ENCODE data around the gene VASP. TPM values are rescaled to one million over a fixed set of nuclear protein-coding genes. Genes with fewer than 3 reads are reported as not detected.

Gene VASP
- total and polyA plus RNA-seq, 9 of the 15 experiments (the other 6 are each of a cell fraction or from before 2014, with no cell fraction given): 16.7 to 261 (median 112) TPM

GRCh38 chr19:45506989-45507871 is at the start of gene VASP (continued):
- peak; percentile 59 for TF ChIP-seq NKRF (IDR thresholded peaks at IDR 0.05; ENCODE audit: borderline replicate concordance)
- TF ChIP-seq EP400 (IDR thresholded peaks at IDR 0.05): no peak; the same call in none of the 2 replicates
- no peak for TF ChIP-seq RFX5 (IDR thresholded peaks at IDR 0.05; ENCODE audit: low read depth, low read length)
- peak; percentile 79 for TF ChIP-seq HMGN3 (IDR thresholded peaks at IDR 0.05; ENCODE audit: borderline replicate concordance, extremely low read depth, insufficient read length, low read depth, low read length)
- no peak for TF ChIP-seq NR0B1 (IDR thresholded peaks at IDR 0.05; ENCODE audit: partially characterized antibody)
- TF ChIP-seq EHMT2 (IDR thresholded peaks at IDR 0.05): no peak
- TF ChIP-seq E2F6 (IDR thresholded peaks at IDR 0.05; ENCODE audit: borderline replicate concordance in 1 of 2, extremely low read depth in 1 of 2, insufficient read depth in 1 of 2, insufficient read length in 1 of 2, low read depth in 1 of 2, low read length in 1 of 2, poor library complexity in 1 of 2, severe bottlenecking in 1 of 2): peak; percentile 73 to 78
- peak; percentile 53; the same call in 1 of the 2 replicates for TF ChIP-seq ZNF263 (CRISPR knock-in tag; IDR thresholded peaks at IDR 0.05; ENCODE audit: borderline replicate concordance)
- no peak for TF ChIP-seq TCF7L2 (IDR thresholded peaks at IDR 0.05; ENCODE audit: low read depth, low read length)
- no peak for TF ChIP-seq THRB (CRISPR knock-in tag; conservative IDR thresholded peaks at IDR 0.05)
- no peak for TF ChIP-seq CEBPB (tag; IDR thresholded peaks at IDR 0.05)
- TF ChIP-seq KDM2B (CRISPR knock-in tag; IDR thresholded peaks at IDR 0.05): no peak
- no peak; a peak in 1 of 4 replicates for TF ChIP-seq ETV6 (IDR thresholded peaks at IDR 0.05; ENCODE audit: borderline replicate concordance in 1 of 2, low read depth in 2 of 2, low read length in 1 of 2)
- TF ChIP-seq ETV6 (CRISPR knock-in tag; IDR thresholded peaks at IDR 0.05; ENCODE audit: borderline replicate concordance): no peak
- TF ChIP-seq PCBP1 (IDR thresholded peaks at IDR 0.05; ENCODE audit: low read depth, low read length, poor library complexity, severe bottlenecking): peak; percentile 73
- TF ChIP-seq GATAD2A (IDR thresholded peaks at IDR 0.05): 0 out of 2 replicates have a peak, but pooled peaks have one; percentile 12
- peak; percentile 90 for TF ChIP-seq RNF2 (IDR thresholded peaks at IDR 0.05)
- no peak; the same call in 1 of the 2 replicates for TF ChIP-seq E2F1 (CRISPR knock-in tag; IDR thresholded peaks at IDR 0.05)
- TF ChIP-seq HDAC3 (IDR thresholded peaks at IDR 0.05; ENCODE audit: borderline replicate concordance, partially characterized antibody): no peak
- TF ChIP-seq CHCHD3 (CRISPR knock-in tag; IDR thresholded peaks at IDR 0.05): no peak

Measured in K562 (cell line).